ENCODE data around the gene ZBTB20.

ZBTB20 gene

DNA sequence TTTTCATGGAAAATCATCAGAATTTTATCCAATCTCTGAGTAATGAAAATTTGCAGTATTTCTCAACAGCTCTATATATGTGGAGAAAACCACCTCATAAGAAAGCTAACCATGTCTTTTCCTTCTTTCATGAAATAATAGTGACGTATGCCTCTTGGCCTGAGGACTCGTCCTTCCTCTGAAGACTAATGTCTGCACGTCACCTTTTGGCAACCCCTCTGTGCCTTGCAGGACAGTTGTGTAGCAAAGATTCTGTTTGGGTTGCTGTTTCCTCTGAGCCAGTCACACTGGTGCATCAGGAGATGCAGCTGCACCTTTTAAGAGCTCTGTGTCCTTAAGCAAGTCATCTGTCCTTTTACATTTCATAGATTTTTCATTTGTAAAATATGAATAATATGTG is 684.3 kb downstream of the ZBTB20 start:
- Histone ChIP-seq H3K36me3 (ENCODE audit: control insufficient read depth, insufficient read depth, low read length) (no peaks in the 10 kb centered on the region), H3K9me3 (ENCODE audit: control insufficient read depth, low read length) (no peaks in the 10 kb centered on the region), H3K4me3 (ENCODE audit: extremely low read depth, insufficient read depth, low read length, poor library complexity, severe bottlenecking) (no peak overlapping the region), H3K27ac (ENCODE audit: low read depth, low read length, severe bottlenecking) (no peak overlapping the region), H3K4me1 (ENCODE audit: control insufficient read depth, insufficient read depth, low read length, poor library complexity, severe bottlenecking) (no peaks in the 10 kb centered on the region)
- WGBS, 2 experiments (ENCODE audit: insufficient coverage in 2 of 2): 100% methylated on average over 1 to 3 of the region's 3 CpGs

DNA sequence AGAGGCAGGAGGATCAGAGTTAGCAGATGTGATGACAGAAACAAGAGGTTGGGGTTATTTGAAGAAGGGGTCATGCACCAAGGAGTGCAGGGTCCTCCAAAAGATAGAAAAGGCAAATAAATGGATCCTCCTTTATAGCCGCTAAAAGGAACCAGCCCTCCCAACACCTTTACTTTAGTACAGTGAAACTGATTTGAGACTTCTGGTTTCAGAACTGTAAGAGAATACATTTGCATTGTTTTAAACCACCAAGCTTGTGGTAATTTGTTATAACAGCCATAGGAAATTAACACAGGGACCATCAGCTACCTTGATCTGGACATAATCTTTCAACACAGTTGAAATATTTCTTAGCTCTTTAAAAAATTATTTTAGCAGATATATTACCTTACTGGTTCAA is 686.6 kb downstream of the ZBTB20 start:
- no peaks in the 10 kb centered on the region for H3K36me3 ChIP-seq (ENCODE audit: control insufficient read depth, insufficient read depth, low read length)
- no peak overlapping the region for H3K4me3 ChIP-seq (ENCODE audit: extremely low read depth, insufficient read depth, low read length, poor library complexity, severe bottlenecking)
- H3K27ac ChIP-seq (ENCODE audit: low read depth, low read length, severe bottlenecking): no peak overlapping the region
- no peaks in the 10 kb centered on the region for H3K4me1 ChIP-seq (ENCODE audit: control insufficient read depth, insufficient read depth, low read length, poor library complexity, severe bottlenecking)
- H3K9me3 ChIP-seq (ENCODE audit: control insufficient read depth, low read length): no peaks in the 10 kb centered on the region
- no CpG with 5 or more reads among the region's 1 CpG for WGBS, 2 experiments (ENCODE audit: insufficient coverage in 2 of 2)

DNA sequence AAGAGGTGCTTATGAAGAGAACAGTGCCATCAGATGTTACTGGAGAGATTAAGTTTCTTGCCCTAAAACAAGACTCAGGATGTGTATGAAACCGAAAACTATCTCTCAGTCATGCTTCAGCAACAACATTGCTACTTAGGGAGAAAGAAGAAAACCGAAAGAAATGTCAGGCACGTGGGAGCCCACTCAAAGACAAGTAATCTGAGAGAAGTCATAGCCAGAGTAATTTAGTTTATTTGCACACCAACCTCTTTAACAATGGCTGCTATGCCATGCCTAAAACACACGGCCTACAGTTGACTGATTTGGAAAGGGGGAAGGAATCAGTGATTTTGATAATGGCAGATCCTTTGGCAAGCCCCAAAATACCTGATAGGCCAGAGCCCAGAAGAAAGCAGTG is 690.3 kb downstream of the ZBTB20 start:
- Histone ChIP-seq H3K36me3 (ENCODE audit: control insufficient read depth, insufficient read depth, low read length) (no peaks in the 10 kb centered on the region), H3K9me3 (ENCODE audit: control insufficient read depth, low read length) (no peaks in the 10 kb centered on the region), H3K4me3 (ENCODE audit: extremely low read depth, insufficient read depth, low read length, poor library complexity, severe bottlenecking) (no peak overlapping the region), H3K27ac (ENCODE audit: low read depth, low read length, severe bottlenecking) (no peak overlapping the region), H3K4me1 (ENCODE audit: control insufficient read depth, insufficient read depth, low read length, poor library complexity, severe bottlenecking) (peaks cover 3% of the 10 kb centered on the region)
- WGBS, 2 experiments (ENCODE audit: insufficient coverage in 2 of 2): 100% methylated on average over 1 of the region's 4 CpGs

DNA sequence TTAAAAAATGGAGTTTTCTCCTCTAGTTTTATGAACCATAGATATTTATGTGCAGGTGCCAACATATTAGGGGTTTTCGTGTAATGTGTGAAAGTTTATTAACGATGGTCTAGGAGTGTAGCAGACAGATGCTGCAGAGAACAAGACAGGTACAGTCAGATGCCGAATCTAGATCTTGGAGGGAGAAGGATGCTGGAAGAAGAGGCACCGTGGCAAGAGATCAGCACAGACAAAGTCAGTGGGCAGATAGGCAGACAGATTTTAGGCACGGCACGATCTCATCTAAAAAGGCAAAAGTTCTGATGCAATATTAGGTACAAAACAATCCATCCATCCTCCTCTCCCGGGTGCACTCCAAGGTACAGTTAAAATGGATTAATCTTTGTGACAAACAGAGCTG is 691.7 kb downstream of the ZBTB20 start:
- Histone ChIP-seq H3K27ac (ENCODE audit: low read depth, low read length, severe bottlenecking) (no peak overlapping the region), H3K4me3 (ENCODE audit: extremely low read depth, insufficient read depth, low read length, poor library complexity, severe bottlenecking) (no peak overlapping the region), H3K4me1 (ENCODE audit: control insufficient read depth, insufficient read depth, low read length, poor library complexity, severe bottlenecking) (peaks cover 3% of the 10 kb centered on the region), H3K36me3 (ENCODE audit: control insufficient read depth, insufficient read depth, low read length) (no peaks in the 10 kb centered on the region), H3K9me3 (ENCODE audit: control insufficient read depth, low read length) (no peaks in the 10 kb centered on the region)
- 85 to 92% methylated on average over 5 of the region's 7 CpGs for WGBS, 2 experiments (ENCODE audit: insufficient coverage in 2 of 2)

DNA sequence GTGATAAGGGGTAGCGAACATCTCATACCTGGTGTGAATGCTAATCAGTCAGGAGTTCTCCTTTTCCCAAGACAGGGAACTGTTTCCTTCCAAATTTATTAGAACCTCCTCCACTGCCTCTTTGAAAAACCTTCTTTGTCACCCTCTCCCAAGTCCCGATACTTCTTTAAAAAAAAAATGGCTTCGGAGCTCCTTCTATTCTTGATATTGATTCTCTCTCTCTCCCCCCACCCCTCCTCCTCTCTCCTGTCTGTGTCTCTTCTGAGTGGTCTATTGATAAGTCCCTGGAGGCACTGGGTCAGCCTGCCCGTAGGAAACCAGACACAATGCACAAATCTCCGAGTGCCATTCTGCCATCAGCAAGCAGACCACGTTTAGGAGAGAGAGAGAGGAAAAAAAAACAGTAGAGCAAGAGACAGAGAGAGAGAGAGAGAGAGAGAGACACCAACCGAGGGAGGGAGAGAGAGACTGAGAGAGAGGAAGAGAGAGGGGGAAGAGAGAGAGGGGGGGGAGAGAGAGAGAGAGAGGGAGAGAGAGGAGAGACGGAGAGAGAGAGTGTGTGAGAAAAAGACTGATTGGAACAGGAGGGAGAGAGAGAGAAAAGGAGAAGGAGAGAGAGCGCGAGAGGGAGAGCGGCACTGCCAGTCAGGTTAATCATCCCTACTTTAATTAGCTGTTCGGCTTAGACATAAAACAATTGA is 692.4 kb downstream of the ZBTB20 start:
- Histone ChIP-seq H3K36me3 (ENCODE audit: control insufficient read depth, insufficient read depth, low read length) (no peaks in the 10 kb centered on the region), H3K9me3 (ENCODE audit: control insufficient read depth, low read length) (no peaks in the 10 kb centered on the region), H3K27ac (ENCODE audit: low read depth, low read length, severe bottlenecking) (no peak overlapping the region), H3K4me3 (ENCODE audit: extremely low read depth, insufficient read depth, low read length, poor library complexity, severe bottlenecking) (peak overlapping the region; percentile 16), H3K4me1 (ENCODE audit: control insufficient read depth, insufficient read depth, low read length, poor library complexity, severe bottlenecking) (peaks cover 3% of the 10 kb centered on the region)
- WGBS, 2 experiments (ENCODE audit: insufficient coverage in 2 of 2): 21 to 33% methylated on average over 6 of the region's 12 CpGs

DNA sequence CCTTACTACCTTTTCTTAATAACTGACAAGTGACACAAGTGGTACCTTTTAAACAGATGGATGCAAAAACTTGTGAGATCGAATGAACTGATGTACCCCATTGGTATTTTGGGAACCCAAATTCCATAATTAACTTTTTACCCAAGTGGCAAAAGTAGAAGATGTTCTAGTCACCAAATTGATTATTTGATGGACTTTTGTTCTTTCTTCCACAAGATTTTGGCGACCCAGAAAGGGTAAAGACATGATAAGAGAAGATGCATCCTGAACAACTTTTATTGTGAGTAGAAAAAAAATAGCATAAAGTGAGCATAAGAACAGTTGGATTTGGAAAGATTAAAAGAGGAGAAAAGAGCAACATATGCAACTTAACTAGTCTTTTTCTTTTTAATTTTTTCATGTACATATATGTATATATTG is 693.7 kb downstream of the ZBTB20 start:
- no peak overlapping the region for H3K4me3 ChIP-seq (ENCODE audit: extremely low read depth, insufficient read depth, low read length, poor library complexity, severe bottlenecking)
- H3K9me3 ChIP-seq (ENCODE audit: control insufficient read depth, low read length): no peaks in the 10 kb centered on the region
- WGBS, 2 experiments (ENCODE audit: insufficient coverage in 2 of 2): 83 to 100% methylated on average over 1 of the region's 2 CpGs
- peaks cover 3% of the 10 kb centered on the region for H3K4me1 ChIP-seq (ENCODE audit: control insufficient read depth, insufficient read depth, low read length, poor library complexity, severe bottlenecking)
- H3K27ac ChIP-seq (ENCODE audit: low read depth, low read length, severe bottlenecking): no peak overlapping the region
- H3K36me3 ChIP-seq (ENCODE audit: control insufficient read depth, insufficient read depth, low read length): no peaks in the 10 kb centered on the region

DNA sequence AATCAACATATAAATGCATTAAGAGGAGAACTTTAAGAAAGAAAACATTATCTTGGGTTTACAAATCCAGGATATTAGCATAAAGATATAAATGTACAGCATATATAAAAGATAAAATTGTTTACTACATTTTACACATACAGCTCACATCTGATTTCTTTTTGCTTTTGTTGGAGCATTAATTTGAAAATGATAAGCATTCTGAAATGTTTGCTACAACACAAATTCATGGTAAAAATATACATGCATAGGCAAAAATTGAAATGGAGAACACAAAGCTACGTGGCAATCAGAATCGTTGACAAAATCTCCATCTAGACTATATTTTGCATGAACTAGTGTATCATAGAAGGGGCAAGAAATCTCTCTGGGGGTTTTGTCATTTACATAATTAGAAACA is 694.2 kb downstream of the ZBTB20 start:
- Histone ChIP-seq H3K4me1 (ENCODE audit: control insufficient read depth, insufficient read depth, low read length, poor library complexity, severe bottlenecking) (peaks cover 3% of the 10 kb centered on the region), H3K9me3 (ENCODE audit: control insufficient read depth, low read length) (no peaks in the 10 kb centered on the region), H3K27ac (ENCODE audit: low read depth, low read length, severe bottlenecking) (no peak overlapping the region), H3K36me3 (ENCODE audit: control insufficient read depth, insufficient read depth, low read length) (no peaks in the 10 kb centered on the region), H3K4me3 (ENCODE audit: extremely low read depth, insufficient read depth, low read length, poor library complexity, severe bottlenecking) (no peak overlapping the region)
- WGBS, 2 experiments (ENCODE audit: insufficient coverage in 2 of 2): no CpG with 5 or more reads among the region's 2 CpGs

DNA sequence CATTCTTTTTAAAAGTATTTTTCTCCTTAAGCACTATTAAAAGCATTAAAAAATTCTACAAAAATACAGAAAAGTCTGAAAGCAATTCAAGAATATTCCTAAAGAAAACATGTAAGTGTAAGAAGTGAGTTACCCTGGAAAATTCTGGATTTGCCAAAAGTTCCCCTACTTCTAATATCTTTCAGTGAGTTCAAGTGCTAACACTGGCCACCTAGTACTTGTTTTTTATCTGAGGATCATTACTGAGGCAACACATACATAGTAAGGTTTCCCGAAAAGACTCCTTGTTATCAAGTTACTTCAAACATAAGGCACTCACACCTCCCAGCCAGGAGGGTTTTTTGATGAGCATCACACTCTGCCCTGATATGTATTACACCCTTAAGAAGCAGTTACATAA is 694.8 kb downstream of the ZBTB20 start:
- H3K4me3 ChIP-seq (ENCODE audit: extremely low read depth, insufficient read depth, low read length, poor library complexity, severe bottlenecking): no peak overlapping the region
- H3K36me3 ChIP-seq (ENCODE audit: control insufficient read depth, insufficient read depth, low read length): no peaks in the 10 kb centered on the region
- peaks cover 3% of the 10 kb centered on the region for H3K4me1 ChIP-seq (ENCODE audit: control insufficient read depth, insufficient read depth, low read length, poor library complexity, severe bottlenecking)
- WGBS, 2 experiments (ENCODE audit: insufficient coverage in 2 of 2): 40% methylated on average over 1 of the region's 1 CpG; no CpG with 5 or more reads in 1 of the 2 experiments
- H3K9me3 ChIP-seq (ENCODE audit: control insufficient read depth, low read length): no peaks in the 10 kb centered on the region
- H3K27ac ChIP-seq (ENCODE audit: low read depth, low read length, severe bottlenecking): no peak overlapping the region

DNA sequence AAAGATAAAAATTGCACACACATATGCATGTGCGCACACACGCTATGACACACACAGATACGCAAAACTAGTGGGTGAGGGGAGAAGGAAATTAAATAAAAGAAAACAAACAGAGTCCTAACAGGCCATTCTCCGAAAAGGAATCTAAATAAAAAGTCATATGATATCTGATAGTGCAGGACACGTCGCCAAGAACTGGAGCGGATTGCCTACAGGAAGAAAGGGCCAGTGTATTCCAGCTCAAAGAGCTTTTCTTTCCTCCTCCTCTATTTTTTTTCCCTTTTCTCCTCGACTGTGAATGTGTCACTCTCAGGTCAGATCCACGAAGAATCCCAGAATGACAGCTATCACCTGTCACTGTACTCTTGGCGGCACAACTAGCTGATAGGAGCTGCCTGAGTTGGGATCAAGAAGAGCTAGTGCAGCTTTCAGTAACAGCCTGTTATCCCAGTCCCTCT is 695.5 kb downstream of the ZBTB20 start:
- 57 to 76% methylated on average over 3 to 6 of the region's 10 CpGs for WGBS, 2 experiments (ENCODE audit: insufficient coverage in 2 of 2)
- no peak overlapping the region for H3K27ac ChIP-seq (ENCODE audit: low read depth, low read length, severe bottlenecking)
- no peaks in the 10 kb centered on the region for H3K9me3 ChIP-seq (ENCODE audit: control insufficient read depth, low read length)
- H3K4me1 ChIP-seq (ENCODE audit: control insufficient read depth, insufficient read depth, low read length, poor library complexity, severe bottlenecking): peaks cover 3% of the 10 kb centered on the region
- no peak overlapping the region for H3K4me3 ChIP-seq (ENCODE audit: extremely low read depth, insufficient read depth, low read length, poor library complexity, severe bottlenecking)
- no peaks in the 10 kb centered on the region for H3K36me3 ChIP-seq (ENCODE audit: control insufficient read depth, insufficient read depth, low read length)

DNA sequence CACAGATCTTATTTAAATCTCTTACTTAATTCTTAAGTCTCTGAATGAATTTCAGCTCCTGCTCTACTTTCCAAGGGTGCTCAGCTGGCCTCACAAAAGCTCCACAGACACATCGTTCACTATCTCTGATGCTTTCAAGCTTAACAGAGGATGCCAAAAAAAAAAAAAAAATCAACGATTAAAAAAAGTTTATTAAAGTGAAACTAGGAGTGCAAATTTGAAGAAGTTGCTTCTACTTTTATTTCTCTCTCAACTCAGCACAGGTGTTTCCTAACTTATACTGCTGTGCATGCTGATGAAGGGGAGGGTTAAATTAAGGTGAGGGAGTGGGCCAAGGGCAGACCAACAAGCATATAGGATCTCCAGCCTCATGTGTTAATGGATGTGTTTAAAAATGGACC is 696.0 kb downstream of the ZBTB20 start:
- Histone ChIP-seq H3K4me3 (ENCODE audit: extremely low read depth, insufficient read depth, low read length, poor library complexity, severe bottlenecking) (no peak overlapping the region), H3K27ac (ENCODE audit: low read depth, low read length, severe bottlenecking) (no peak overlapping the region), H3K4me1 (ENCODE audit: control insufficient read depth, insufficient read depth, low read length, poor library complexity, severe bottlenecking) (peaks cover 3% of the 10 kb centered on the region), H3K36me3 (ENCODE audit: control insufficient read depth, insufficient read depth, low read length) (no peaks in the 10 kb centered on the region), H3K9me3 (ENCODE audit: control insufficient read depth, low read length) (no peaks in the 10 kb centered on the region)
- WGBS, 2 experiments (ENCODE audit: insufficient coverage in 2 of 2): no CpG with 5 or more reads among the region's 2 CpGs

DNA sequence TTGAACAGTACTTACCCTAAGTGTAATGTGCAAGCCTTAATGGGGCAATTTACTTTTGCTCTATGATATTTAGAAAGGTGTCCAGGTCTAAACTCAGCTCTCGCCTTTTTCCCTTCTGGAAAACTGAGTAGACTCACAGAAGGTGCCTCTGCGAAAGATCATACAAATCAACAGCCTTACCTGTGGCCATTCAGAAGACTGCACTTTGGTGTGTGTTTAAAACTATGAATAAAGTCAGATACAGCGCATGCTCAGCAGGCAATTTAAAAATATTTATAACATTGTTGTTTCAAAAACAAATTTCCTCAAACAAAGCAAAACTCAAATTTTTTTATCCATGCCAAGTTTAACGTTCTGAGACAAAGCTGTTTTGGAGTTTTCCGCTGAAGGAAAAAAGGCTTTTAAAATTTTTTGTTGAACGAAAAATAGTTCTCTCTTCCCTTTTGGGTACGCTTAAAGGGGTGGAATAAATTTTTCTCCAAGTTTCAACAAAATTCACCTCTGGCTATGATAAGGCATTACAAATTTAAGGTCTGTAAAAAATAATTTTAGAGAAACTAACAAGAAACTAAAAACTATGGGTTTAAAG is 697.0 kb downstream of the ZBTB20 start:
- Histone ChIP-seq H3K4me1 (ENCODE audit: control insufficient read depth, insufficient read depth, low read length, poor library complexity, severe bottlenecking) (peaks cover 3% of the 10 kb centered on the region), H3K27ac (ENCODE audit: low read depth, low read length, severe bottlenecking) (no peak overlapping the region)

More for the DNA sequence above, 697.0 kb downstream of the ZBTB20 start:
- WGBS, 2 experiments (ENCODE audit: insufficient coverage in 2 of 2): 88 to 93% methylated on average over 2 to 3 of the region's 7 CpGs
- no peaks in the 10 kb centered on the region for H3K9me3 ChIP-seq (ENCODE audit: control insufficient read depth, low read length)
- no peaks in the 10 kb centered on the region for H3K36me3 ChIP-seq (ENCODE audit: control insufficient read depth, insufficient read depth, low read length)
- H3K4me3 ChIP-seq (ENCODE audit: extremely low read depth, insufficient read depth, low read length, poor library complexity, severe bottlenecking): no peak overlapping the region
